K562 (cell line): ENCODE measurements around the gene PRIM1. TPM values are rescaled to one million over a fixed set of nuclear protein-coding genes. Genes with fewer than 3 reads are reported as not detected.

Source experiments
- BHLHE40 ChIP-seq: IDR thresholded peaks from 2 replicates; pipeline ENCODE4 v1.6.1; 2011; ENCODE audit warnings: low read length, improper control_type of control experiment
- BRCA1 ChIP-seq, 2 experiments: fragments of 450-650 bp in 1 of 2; sonication (generic) in 1 of 2; formaldehyde crosslinking in 1 of 2; IDR thresholded peaks; 2 replicates each; pipeline versions ENCODE4 v1.5.0 to v1.6.1; 2017 to 2020; ENCODE audit warnings: mild to moderate bottlenecking in 1 of 2, missing genetic modification reagents in 1 of 2
- CREB1 ChIP-seq, 2 experiments: sonication (generic) in 1 of 2; formaldehyde crosslinking in 1 of 2; IDR thresholded peaks; 2 replicates each; pipeline versions ENCODE4 v1.6.1 to v1.8.0; 2012 to 2022; ENCODE audit warnings: inconsistent platforms in 1 of 2, mild to moderate bottlenecking in 1 of 2, missing genetic modification reagents in 1 of 2, moderate library complexity in 1 of 2
- CREB3L1 ChIP-seq: fragments of 450-650 bp; IDR thresholded peaks from 2 replicates; pipeline ENCODE4 v1.6.1; 2014; ENCODE audit warnings: low read depth, mild to moderate bottlenecking, moderate library complexity, borderline replicate concordance
- E2F4 ChIP-seq: sonication (generic); formaldehyde crosslinking; IDR thresholded peaks from 2 replicates; pipeline ENCODE4 v1.8.0; 2022; ENCODE audit warnings: mild to moderate bottlenecking, low read depth, missing genetic modification reagents
- EWSR1 ChIP-seq: fragments of 450-650 bp; IDR thresholded peaks from 2 replicates; pipeline ENCODE4 v1.6.1; 2018; ENCODE audit warnings: borderline replicate concordance, mild to moderate bottlenecking, low read depth, moderate library complexity; ENCODE audit not compliant: partially characterized antibody
- FOXK2 ChIP-seq, 2 experiments: fragments of 450-650 bp; IDR thresholded peaks in 1 of 2; conservative IDR thresholded peaks in 1 of 2; 2 replicates each; pipeline ENCODE4 v1.6.1; 2016; ENCODE audit warnings: low read depth in 2 of 2, mild to moderate bottlenecking in 1 of 2
- FOXM1 ChIP-seq, 2 experiments: fragments of 450-650 bp in 1 of 2; sonication (generic) in 1 of 2; formaldehyde crosslinking in 1 of 2; IDR thresholded peaks; 2 replicates each; pipeline versions ENCODE4 v1.6.1 to v1.9.0; 2017 to 2022; ENCODE audit warnings: low read depth in 2 of 2, mild to moderate bottlenecking in 2 of 2, missing genetic modification reagents in 1 of 2, moderate library complexity in 1 of 2
- GATA2 ChIP-seq: sonication (generic); formaldehyde crosslinking; IDR thresholded peaks from 2 replicates; pipeline ENCODE4 v1.4.0; 2020; ENCODE audit warnings: mild to moderate bottlenecking, missing genetic modification reagents
- JUN ChIP-seq, 2 experiments: sonication (generic) in 1 of 2; formaldehyde crosslinking in 1 of 2; IDR thresholded peaks; 2 replicates each; pipeline versions ENCODE4 v1.6.1 to v1.8.0; 2012 to 2022; ENCODE audit warnings: borderline replicate concordance in 2 of 2, mild to moderate bottlenecking in 2 of 2, improper control_type of control experiment in 1 of 2, low read depth in 1 of 2, low read length in 1 of 2, missing genetic modification reagents in 1 of 2
- KAT8 ChIP-seq: fragments of 450-650 bp; IDR thresholded peaks from 2 replicates; pipeline ENCODE4 v1.6.1; 2016; ENCODE audit warnings: low read depth, mild to moderate bottlenecking
- KDM5B ChIP-seq: fragments of 200-600 bp; sonication (generic); IDR thresholded peaks from 2 replicates; pipeline ENCODE4 v1.6.1; 2012; ENCODE audit warnings: low read depth, mild to moderate bottlenecking, moderate library complexity, low read length, control low read depth, inconsistent platforms; ENCODE audit not compliant: insufficient replicate concordance
- MTA3 ChIP-seq: fragments of 450-650 bp; formaldehyde crosslinking; IDR thresholded peaks from 2 replicates; pipeline ENCODE4 v1.6.1; 2017; ENCODE audit warnings: mild to moderate bottlenecking, borderline replicate concordance
- POLR2H ChIP-seq: IDR thresholded peaks from 2 replicates; pipeline ENCODE4 v1.6.1; 2016; ENCODE audit warnings: missing genetic modification characterization, low read depth, mild to moderate bottlenecking, control low read depth, missing compliant biosample characterization, moderate library complexity
- PURB ChIP-seq: sonication (generic); formaldehyde crosslinking; IDR thresholded peaks from 2 replicates; pipeline ENCODE4 v1.9.0; 2021; ENCODE audit warnings: low read depth, mild to moderate bottlenecking, missing genetic modification reagents
- PYGO2 ChIP-seq: fragments of 450-650 bp; IDR thresholded peaks from 2 replicates; pipeline ENCODE4 v1.6.1; 2016; ENCODE audit warnings: mild to moderate bottlenecking, missing genetic modification characterization, moderate library complexity, missing compliant biosample characterization
- SNRNP70 ChIP-seq: fragments of 200-400 bp; formaldehyde crosslinking; optimal IDR thresholded peaks from 2 replicates; pipeline ENCODE3; 2017; ENCODE audit warnings: low read depth, low read length
- SUPT5H ChIP-seq: fragments of 450-650 bp; IDR thresholded peaks from 2 replicates; pipeline ENCODE4 v1.6.1; 2016
- ZEB2 ChIP-seq: fragments of 450-650 bp; IDR thresholded peaks from 2 replicates; pipeline ENCODE4 v1.6.1; 2016
- ZNF146 ChIP-seq: IDR thresholded peaks from one replicate; pipeline ENCODE4 v1.6.1; 2018; ENCODE audit warnings: missing compliant biosample characterization; ENCODE audit not compliant: unreplicated experiment
- ZNF395 ChIP-seq: fragments of 200-800 bp; sonication (Bioruptor generic); IDR thresholded peaks from 2 replicates; pipeline ENCODE4 v1.6.1; 2017; ENCODE audit warnings: missing genetic modification characterization, missing compliant biosample characterization
- ZNF512 ChIP-seq: IDR thresholded peaks from 2 replicates; pipeline ENCODE4 v1.6.1; 2016; ENCODE audit warnings: missing genetic modification characterization, missing compliant biosample characterization
- ZNF707 ChIP-seq: fragments of 250-450 bp; sonication (Bioruptor Pico); conservative IDR thresholded peaks from 2 replicates; pipeline ENCODE4 v1.8.0; 2022; ENCODE audit warnings: inconsistent platforms, mild to moderate bottlenecking, moderate library complexity
- polyA plus RNA-seq, 8 experiments: library from polyadenylated mRNA; depleted of rRNA in 4 of 8; stranded (reverse) in 5 of 8; unstranded in 3 of 8; fragments of >200 nt; fragmentation: Nextera tagmentation in 2 of 8; fragmentation: Illumina TruSeq in 1 of 8; extraction: Ambion mirVana in 2 of 8; extraction: Trizol in 1 of 8; gene quantifications; 2 replicates each; pipeline versions ENCODE4 v1.2.1 to v1.2.3, GENCODE V29; 2011 to 2014; ENCODE audit warnings: inconsistent platforms in 1 of 8, missing spikeins in 1 of 8
- total RNA-seq, 7 experiments: library from RNA; depleted of rRNA in 6 of 7; stranded (reverse); fragments of >200 nt in 6 of 7; fragmentation: Illumina TruSeq in 2 of 7; extraction: Trizol in 2 of 7; gene quantifications; 2 replicates each; pipeline versions ENCODE4 v1.2.1 to v1.2.3, GENCODE V29; 2011 to 2021; ENCODE audit warnings: low replicate concordance in 1 of 7

The PRIM1 gene
- total and polyA plus RNA-seq, 9 of the 15 experiments (the other 6 are each of a cell fraction or from before 2014, with no cell fraction given): 67.2 to 179 (median 140) TPM

GRCh38 chr12:56688846-56689109 is 63.3 kb downstream of the PRIM1 start (continued):
- TF ChIP-seq ZNF512 (tag) (no peak), MTA3 (0 out of 2 replicates have a peak, but pooled peaks have one; percentile 13), ZNF707 (CRISPR knock-in tag) (no peak), ZNF395 (CRISPR knock-in tag) (no peak), SNRNP70 (no peak), SUPT5H (peak; percentile 27; the same call in 1 of the 2 replicates), PURB (no peak), BHLHE40 (no peak), KDM5B (peak; percentile 57), KAT8 (no peak), ZEB2 (no peak), ZNF146 (CRISPR knock-in tag) (no peak), FOXM1 (IDR thresholded peaks at IDR 0.05; ENCODE audit: low read depth) (no peak), FOXM1 (CRISPR knock-in tag; IDR thresholded peaks at IDR 0.05; ENCODE audit: low read depth) (0 out of 2 replicates have a peak, but pooled peaks have one; percentile 16), CREB3L1 (no peak; the same call in 1 of the 2 replicates), JUN (IDR thresholded peaks at IDR 0.05; ENCODE audit: borderline replicate concordance, low read depth, low read length) (no peak), JUN (CRISPR knock-in tag; IDR thresholded peaks at IDR 0.05; ENCODE audit: borderline replicate concordance) (no peak), CREB1 (IDR thresholded peaks at IDR 0.05) (no peak; the same call in 1 of the 2 replicates), CREB1 (CRISPR knock-in tag; IDR thresholded peaks at IDR 0.05) (no peak), EWSR1 (no peak), E2F4 (no peak), POLR2H (tag) (peak; percentile 6), FOXK2 (conservative IDR thresholded peaks at IDR 0.05 in 1 of 2, IDR thresholded peaks at IDR 0.05 in 1 of 2; ENCODE audit: low read depth in 2 of 2) (no peak), PYGO2 (tag) (no peak), GATA2 (CRISPR knock-in tag) (no peak), BRCA1 (IDR thresholded peaks at IDR 0.05) (no peak), BRCA1 (CRISPR knock-in tag; IDR thresholded peaks at IDR 0.05) (no peak)
